B cell (primary cell): ENCODE data around the gene TMEM132D. TPM values are rescaled to one million over a fixed set of nuclear protein-coding genes. Genes with fewer than 3 reads are reported as not detected.

ENCODE experiments used
- ATAC-seq: fragments of 200-7000 bp; cut with Tn5 transposase; one replicate; pipeline ENCODE4 v1.10.0; 2021; ENCODE audit warnings: low read depth, mild to moderate bottlenecking, moderate number of reproducible peaks, moderate library complexity
- CTCF ChIA-PET: fragments of 350-600 bp; sonication (Branson Sonifier 250); formaldehyde crosslinking; loops from one replicate; lab custom pipeline; 2021; ENCODE audit warnings: antibody characterized with exemption, inconsistent platforms; lab: Charles Lee
- POLR2A ChIA-PET: fragments of 350-600 bp; sonication (Branson Sonifier 250); formaldehyde crosslinking; loops from one replicate; lab custom pipeline; 2021; ENCODE audit warnings: antibody characterized with exemption; lab: Charles Lee
- DNase-seq: peaks from one replicate; pipeline ENCODE4 v3.0.0; 2013
- H2AFZ ChIP-seq: 2 replicates; pipeline ENCODE4 v1.6.1; 2012; ENCODE audit warnings: mild to moderate bottlenecking, low read depth, low read length; ENCODE audit not compliant: insufficient read depth, poor library complexity, severe bottlenecking
- H3K27ac ChIP-seq, 2 donors: 1 replicate in 1 of 2; 2 replicates in 1 of 2; pipeline ENCODE4 v1.5.1; 2012 to 2013; ENCODE audit warnings: low read length in 2 of 2, mild to moderate bottlenecking in 2 of 2, moderate library complexity in 1 of 2
- H3K27me3 ChIP-seq, 4 experiments: fragments of 200-600 bp in 1 of 4; sonication (generic) in 1 of 4; replicated peaks in 1 of 4; 1 replicate in 2 of 4; 2 replicates in 2 of 4; pipeline versions ENCODE4 v1.6.1 to v1.7.0; 2013 to 2016; ENCODE audit warnings: low read length in 3 of 4, mild to moderate bottlenecking in 2 of 4, mixed read lengths in 1 of 4, moderate library complexity in 1 of 4; ENCODE audit not compliant: insufficient read depth in 4 of 4, control insufficient read depth in 3 of 4; ENCODE audit errors: control extremely low read depth in 1 of 4
- H3K36me3 ChIP-seq, 2 experiments: replicated peaks in 1 of 2; 1 replicate in 1 of 2; 2 replicates in 1 of 2; pipeline versions ENCODE4 v1.6.1 to v1.7.1; 2013; ENCODE audit warnings: low read length in 1 of 2; ENCODE audit not compliant: insufficient read depth in 2 of 2, control insufficient read depth in 1 of 2; ENCODE audit errors: control extremely low read depth in 1 of 2, extremely low read depth in 1 of 2
- H3K4me1 ChIP-seq, 2 donors: fragments of 200-600 bp in 1 of 2; sonication (generic) in 1 of 2; 1 replicate in 1 of 2; 2 replicates in 1 of 2; pipeline versions ENCODE4 v1.5.1 to v1.6.1; 2013 to 2017; ENCODE audit warnings: low read length in 2 of 2; ENCODE audit not compliant: control insufficient read depth in 2 of 2, insufficient read depth in 2 of 2
- H3K4me2 ChIP-seq: replicated peaks from 2 replicates; pipeline ENCODE3; 2012; ENCODE audit warnings: mild to moderate bottlenecking, low read depth, low read length; ENCODE audit not compliant: poor library complexity, severe bottlenecking
- H3K4me3 ChIP-seq, 5 experiments: fragments of 200-600 bp in 1 of 5; sonication (generic) in 1 of 5; 1 replicate in 3 of 5; 2 replicates in 2 of 5; pipeline versions ENCODE4 v1.5.1 to v1.7.0; 2011 to 2016; ENCODE audit warnings: low read length in 4 of 5, mild to moderate bottlenecking in 4 of 5, low read depth in 2 of 5, control low read depth in 1 of 5, moderate library complexity in 1 of 5; ENCODE audit not compliant: insufficient read depth in 1 of 5; ENCODE audit errors: control extremely low read depth in 1 of 5, extremely low read depth in 1 of 5
- H3K79me2 ChIP-seq: fragments of 200-600 bp; sonication (generic); one replicate; pipeline ENCODE4 v1.6.0; 2016; ENCODE audit warnings: low read length; ENCODE audit not compliant: control insufficient read depth, insufficient read depth
- H3K9ac ChIP-seq: fragments of 200-600 bp; sonication (generic); 2 replicates; pipeline ENCODE4 v1.6.1; 2017; ENCODE audit warnings: mild to moderate bottlenecking, low read length, moderate library complexity
- H3K9me3 ChIP-seq, 3 donors: one replicate each; pipeline versions ENCODE4 v1.6.1 to v1.7.1; 2013; ENCODE audit warnings: low read length in 2 of 3; ENCODE audit not compliant: control insufficient read depth in 2 of 3, insufficient read depth in 1 of 3; ENCODE audit errors: control extremely low read depth in 1 of 3
- H4K20me1 ChIP-seq: 2 replicates; pipeline ENCODE4 v1.6.0; 2012; ENCODE audit warnings: mild to moderate bottlenecking, low read length; ENCODE audit not compliant: insufficient read depth, control insufficient read depth, poor library complexity, severe bottlenecking
- H3K27ac Mint-ChIP-seq: one replicate; pipeline ENCODE4 v1.8.0; 2021; ENCODE audit warnings: mixed read lengths
- H3K27me3 Mint-ChIP-seq: one replicate; pipeline ENCODE4 v1.8.0; 2021; ENCODE audit warnings: mixed read lengths
- H3K4me1 Mint-ChIP-seq: one replicate; pipeline ENCODE4 v1.8.0; 2021; ENCODE audit warnings: mixed read lengths
- H3K4me3 Mint-ChIP-seq: one replicate; pipeline ENCODE4 v1.8.0; 2021; ENCODE audit warnings: mixed read lengths
- H3K9me3 Mint-ChIP-seq: one replicate; pipeline ENCODE4 v1.8.0; 2022; ENCODE audit warnings: mixed read lengths; ENCODE audit not compliant: insufficient read depth
- EZH2 ChIP-seq: IDR thresholded peaks from 2 replicates; pipeline ENCODE4 v1.6.1; 2012; ENCODE audit warnings: borderline replicate concordance, low read depth, mild to moderate bottlenecking, moderate library complexity, low read length; ENCODE audit not compliant: insufficient read depth, poor library complexity, severe bottlenecking
- WGBS: methylation state at CpG from one replicate; pipeline ENCODE4 v1.1.5; 2013; ENCODE audit warnings: missing lambda C conversion rate; ENCODE audit not compliant: insufficient coverage; 5-methylcytosine and 5-hydroxymethylcytosine counted together
- intact Hi-C: fragments of 100-400 bp; cut with micrococcal nuclease; formaldehyde crosslinking; loops from one replicate; pipeline ENCODE4 v1.10.0; 2022
- polyA plus RNA-seq: library from polyadenylated mRNA; depleted of rRNA; stranded (reverse); fragments of >200 nt; gene quantifications from 2 replicates; pipeline ENCODE4 v1.2.3, GENCODE V29; 2012
- total RNA-seq, 2 donors: library from RNA; stranded (reverse); fragments of 120-200 nt in 1 of 2; gene quantifications; 1 replicate in 1 of 2; 2 replicates in 1 of 2; pipeline versions ENCODE4 v1.2.3 to v1.2.4, GENCODE V29; 2013 to 2022
- TF ChIP-seq, protein P1 (sequence below): fragments of 200-600 bp; IDR thresholded peaks from one replicate; pipeline ENCODE4 v1.8.0; 2022; ENCODE audit warnings: antibody characterized with exemption, mild to moderate bottlenecking

Gene TMEM132D
- total and polyA plus RNA-seq, 2 donors (not counting 1 experiment from before 2014, with no cell fraction given) = not detected

DNA sequence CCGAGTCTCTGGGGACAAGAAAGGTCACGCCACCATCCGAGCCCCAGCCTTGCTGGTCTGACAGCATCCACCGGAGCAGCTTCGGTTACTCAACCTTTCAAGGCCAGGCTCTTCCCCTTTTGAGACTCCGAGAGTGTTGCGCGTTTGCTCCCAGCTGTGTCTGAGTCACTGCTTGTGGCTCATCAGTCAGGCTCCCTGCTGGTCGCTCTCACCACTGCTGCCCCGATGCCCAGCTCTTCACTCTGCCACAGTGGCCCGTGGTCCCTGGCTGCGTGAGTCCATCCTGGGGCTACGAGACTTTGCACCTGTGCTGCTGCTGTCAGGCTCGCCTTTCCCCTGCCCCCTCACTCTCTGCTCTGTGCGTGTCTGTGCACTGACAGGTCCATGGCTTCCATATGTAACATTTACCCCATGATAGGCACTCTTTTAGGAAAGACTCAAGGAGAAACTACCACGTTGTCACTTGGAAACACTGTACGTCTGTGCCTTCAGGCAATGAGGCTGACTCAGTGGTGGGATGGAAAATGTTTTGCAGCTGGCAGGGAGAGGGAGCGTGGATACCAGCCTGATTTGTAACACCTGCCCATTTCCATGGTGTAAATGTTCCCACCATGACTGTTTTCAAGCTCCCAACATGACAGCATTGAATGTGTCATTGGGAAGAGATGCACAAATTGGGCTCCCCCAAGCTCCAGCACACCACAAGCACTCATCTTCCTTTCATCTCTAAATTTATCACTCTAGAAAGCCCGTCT is 350.7 kb downstream of the TMEM132D start:
- Mint-ChIP-seq H3K27me3 (no peaks in the 10 kb centered on the region), H3K4me1 (no peaks in the 10 kb centered on the region), H3K27ac (no peak overlapping the region), H3K9me3 (peaks cover 3% of the 10 kb centered on the region), H3K4me3 (no peak overlapping the region)
- H2AFZ ChIP-seq = no peak overlapping the region
- no peaks in the 10 kb centered on the region for H4K20me1 ChIP-seq
- 89% methylated on average over 16 of the region's 19 CpGs for WGBS
- H3K36me3 ChIP-seq = no peaks in the 10 kb centered on the region
- H3K9me3 ChIP-seq = peaks cover 0 to 14% (median 3%) of the 10 kb centered on the region in 3 donors
- H3K27ac ChIP-seq = no peak overlapping the region
- H3K79me2 ChIP-seq = no peaks in the 10 kb centered on the region
- ChIA-PET CTCF (no interaction called here), POLR2A (no interaction called here)
- no peak overlapping the region for H3K4me3 ChIP-seq
- H3K4me2 ChIP-seq = no peak overlapping the region
- no peak for DNase-seq
- H3K9ac ChIP-seq = no peak overlapping the region
- no peaks in the 10 kb centered on the region for H3K4me1 ChIP-seq
- TF ChIP-seq EZH2 = no peak
- TF ChIP-seq, protein P1, sequence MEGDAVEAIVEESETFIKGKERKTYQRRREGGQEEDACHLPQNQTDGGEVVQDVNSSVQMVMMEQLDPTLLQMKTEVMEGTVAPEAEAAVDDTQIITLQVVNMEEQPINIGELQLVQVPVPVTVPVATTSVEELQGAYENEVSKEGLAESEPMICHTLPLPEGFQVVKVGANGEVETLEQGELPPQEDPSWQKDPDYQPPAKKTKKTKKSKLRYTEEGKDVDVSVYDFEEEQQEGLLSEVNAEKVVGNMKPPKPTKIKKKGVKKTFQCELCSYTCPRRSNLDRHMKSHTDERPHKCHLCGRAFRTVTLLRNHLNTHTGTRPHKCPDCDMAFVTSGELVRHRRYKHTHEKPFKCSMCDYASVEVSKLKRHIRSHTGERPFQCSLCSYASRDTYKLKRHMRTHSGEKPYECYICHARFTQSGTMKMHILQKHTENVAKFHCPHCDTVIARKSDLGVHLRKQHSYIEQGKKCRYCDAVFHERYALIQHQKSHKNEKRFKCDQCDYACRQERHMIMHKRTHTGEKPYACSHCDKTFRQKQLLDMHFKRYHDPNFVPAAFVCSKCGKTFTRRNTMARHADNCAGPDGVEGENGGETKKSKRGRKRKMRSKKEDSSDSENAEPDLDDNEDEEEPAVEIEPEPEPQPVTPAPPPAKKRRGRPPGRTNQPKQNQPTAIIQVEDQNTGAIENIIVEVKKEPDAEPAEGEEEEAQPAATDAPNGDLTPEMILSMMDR = no peak
- no peaks in the 10 kb centered on the region for H3K27me3 ChIP-seq
- intact Hi-C loops = no loop called here
- ATAC-seq = no peak

GRCh38 chr12:129551441-129551840 is 352.4 kb downstream of the TMEM132D start:
- Mint-ChIP-seq H3K4me3 (no peak overlapping the region), H3K9me3 (peaks cover 3% of the 10 kb centered on the region), H3K4me1 (no peaks in the 10 kb centered on the region), H3K27ac (no peak overlapping the region), H3K27me3 (no peaks in the 10 kb centered on the region)
- H3K9ac ChIP-seq = no peak overlapping the region
- no peak overlapping the region for H3K4me3 ChIP-seq
- H3K27ac ChIP-seq = no peak overlapping the region
- 78% methylated on average over 2 of the region's 3 CpGs for WGBS
- POLR2A ChIA-PET = no interaction called here
- ATAC-seq (no peak), DNase-seq (no peak)
- H3K36me3 ChIP-seq = no peaks in the 10 kb centered on the region
- H3K4me1 ChIP-seq = no peaks in the 10 kb centered on the region
- intact Hi-C loops = no loop called here
- H3K27me3 ChIP-seq = no peaks in the 10 kb centered on the region
- no peaks in the 10 kb centered on the region for H3K79me2 ChIP-seq
- no peaks in the 10 kb centered on the region for H4K20me1 ChIP-seq
- no peak overlapping the region for H3K4me2 ChIP-seq
- peaks cover 0 to 21% (median 3%) of the 10 kb centered on the region in 3 donors for H3K9me3 ChIP-seq
- TF ChIP-seq EZH2 = no peak
- TF ChIP-seq, protein P1 = no peak
- CTCF ChIA-PET = no interaction called here
- H2AFZ ChIP-seq = no peak overlapping the region
